MM.1S (cell line): Measurements from ENCODE around the gene EHBP1.

Experiments used
- CTCF ChIP-seq: fragments of 300-600 bp; sonication (generic); IDR thresholded peaks from 2 replicates; pipeline ENCODE4 v1.5.1; 2016; ENCODE audit warnings: antibody characterized with exemption, low read length, mixed read lengths
- EZH2 ChIP-seq: fragments of 300-600 bp; sonication (generic); optimal IDR thresholded peaks from 2 replicates; pipeline ENCODE3; 2017; ENCODE audit warnings: low read depth, mild to moderate bottlenecking, antibody characterized with exemption, low read length, mixed read lengths
- EZH2phosphoT487 ChIP-seq: fragments of 300-600 bp; sonication (generic); IDR thresholded peaks from 2 replicates; pipeline ENCODE4 v1.6.1; 2018; ENCODE audit warnings: antibody characterized with exemption, low read length

DNA sequence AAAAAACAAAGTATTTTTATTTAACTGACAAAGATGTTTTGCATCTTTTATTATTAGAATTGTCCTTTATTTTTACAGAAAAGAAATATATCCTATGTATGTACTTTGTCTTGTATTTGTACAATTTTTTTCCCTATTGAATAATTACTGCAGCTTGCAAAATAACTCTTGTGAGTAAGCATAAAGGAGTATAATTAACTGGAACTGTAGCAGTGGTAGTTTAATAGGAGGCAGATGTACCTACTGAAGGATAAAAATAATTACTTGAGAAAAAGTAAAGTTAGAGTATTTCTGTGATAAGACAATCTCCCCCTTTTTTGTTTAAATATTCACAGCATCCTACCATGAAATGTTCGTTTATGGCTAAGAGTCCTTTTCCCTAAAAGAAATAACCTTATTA lies 34.7 kb downstream of the EHBP1 start:
- no peak for TF ChIP-seq CTCF
- TF ChIP-seq EZH2: no peak
- no peak for TF ChIP-seq EZH2phosphoT487
